HG02852 (cell line): ENCODE results near the gene CRELD2.

Source experiments
- ATAC-seq: cut with Tn5 transposase; IDR thresholded peaks from one replicate; pipeline ENCODE4 v1.9.1; 2021; ENCODE audit warnings: mild to moderate bottlenecking, moderate library complexity; ENCODE audit not compliant: unreplicated experiment

The CRELD2 gene

GRCh38 chr22:49955581-49956417, 37.4 kb downstream of the CRELD2 start:
- no peak for ATAC-seq

GRCh38 chr22:49956418-49956770, 38.0 kb downstream of the CRELD2 start:
- ATAC-seq = no peak

- no peak for ATAC-seq
Measured at GRCh38 chr22:49956914-49957825, 38.7 kb downstream of the CRELD2 start.

GRCh38 chr22:49957826-49958365, 39.5 kb downstream of the CRELD2 start:
- no peak for ATAC-seq

GRCh38 chr22:49958366-49958921, 40.0 kb downstream of the CRELD2 start:
- ATAC-seq = no peak

- ATAC-seq = no peak
Measured at GRCh38 chr22:49958931-49959781, 40.7 kb downstream of the CRELD2 start.

GRCh38 chr22:49959782-49960158, 41.3 kb downstream of the CRELD2 start:
- peak; percentile 13 for ATAC-seq

GRCh38 chr22:49960159-49961004, 41.9 kb downstream of the CRELD2 start, which contains the start of gene PIM3:
TSS of gene PIM3 (plus strand) at chr22:49960772. CDS start at chr22:49960948, 176 bp downstream.
- ATAC-seq = peak; percentile 60

GRCh38 chr22:49961005-49961600, 42.7 kb downstream of the CRELD2 start:
- peak; percentile 1 for ATAC-seq

- ATAC-seq = no peak
Measured at GRCh38 chr22:49961601-49962011, 43.2 kb downstream of the CRELD2 start.

GRCh38 chr22:49962012-49962750, 43.7 kb downstream of the CRELD2 start:
- no peak for ATAC-seq

GRCh38 chr22:49962751-49963646, 44.6 kb downstream of the CRELD2 start:
- no peak for ATAC-seq

GRCh38 chr22:49963647-49964026, 45.2 kb downstream of the CRELD2 start:
- ATAC-seq = no peak

GRCh38 chr22:49964136-49965090, 46.0 kb downstream of the CRELD2 start:
- ATAC-seq = no peak

- ATAC-seq = no peak
Measured at GRCh38 chr22:49965091-49966040, 46.9 kb downstream of the CRELD2 start.
